Liver (tissue), 3 donors: ENCODE results near the gene SH3BP5L.

ENCODE experiments used
- CTCF ChIP-seq: fragments of 150-350 bp; IDR thresholded peaks from 2 replicates; pipeline ENCODE4 v1.5.1; 2017; ENCODE audit warnings: improper control_type of control experiment, low read depth, low read length; ENCODE audit not compliant: missing input control
- FOXA1 ChIP-seq: IDR thresholded peaks from 2 replicates; pipeline ENCODE4 v1.6.1; 2016; ENCODE audit warnings: antibody characterized with exemption
- RAD21 ChIP-seq, 2 donors: IDR thresholded peaks; 2 replicates each; pipeline ENCODE4 v1.6.1; 2016; ENCODE audit warnings: antibody characterized with exemption in 2 of 2, mild to moderate bottlenecking in 2 of 2
- REST ChIP-seq: IDR thresholded peaks from 2 replicates; pipeline ENCODE4 v1.6.1; 2016; ENCODE audit warnings: antibody characterized with exemption, mild to moderate bottlenecking
- SP1 ChIP-seq: IDR thresholded peaks from 2 replicates; pipeline ENCODE4 v1.6.1; 2018; ENCODE audit warnings: antibody characterized with exemption, mild to moderate bottlenecking
- TAF1 ChIP-seq: conservative IDR thresholded peaks from 2 replicates; pipeline ENCODE4 v1.6.1; 2016; ENCODE audit warnings: antibody characterized with exemption, mild to moderate bottlenecking
- YY1 ChIP-seq: IDR thresholded peaks from 2 replicates; pipeline ENCODE4 v1.6.1; 2016; ENCODE audit warnings: antibody characterized with exemption, mild to moderate bottlenecking
- ZBTB33 ChIP-seq: IDR thresholded peaks from 2 replicates; pipeline ENCODE4 v1.6.1; 2016; ENCODE audit warnings: antibody characterized with exemption
- donor health status: healthy.
- donor health status: healthy.

GRCh38 chr1:248848602-248849001, 22.9 kb upstream of the SH3BP5L start:
- no peak for TF ChIP-seq REST
- no peak for TF ChIP-seq CTCF
- TF ChIP-seq TAF1, result no peak
- TF ChIP-seq RAD21 (IDR thresholded peaks at IDR 0.05), result no peak
- no peak for TF ChIP-seq ZBTB33
- TF ChIP-seq SP1, result no peak
- no peak for TF ChIP-seq FOXA1
- no peak for TF ChIP-seq YY1
